Thoracic aorta (tissue), 2 donors: Measurements from ENCODE around the gene RBM33. TPM values are rescaled to one million over a fixed set of nuclear protein-coding genes. Genes with fewer than 3 reads are reported as not detected.
A peak's percentile ranks its signal among the peaks of the same experiment; 100 is the strongest.

ENCODE experiments used
- ATAC-seq: fragments of 150-250 bp; one replicate; pipeline ENCODE4 v1.8.0; 2017; ENCODE audit warnings: low read depth; ENCODE audit not compliant: insufficient number of reproducible peaks, low FRiP score
- DNase-seq: peaks from one replicate; pipeline ENCODE4 v3.0.0-alpha.2; 2020; ENCODE audit warnings: low spot score
- H3K27ac ChIP-seq, 2 donors: fragments of 200-600 bp; sonication (generic); 1 replicate in 1 of 2; 2 replicates in 1 of 2; pipeline ENCODE4 v1.5.1; 2016; ENCODE audit warnings: mild to moderate bottlenecking in 2 of 2, moderate library complexity in 2 of 2
- H3K27me3 ChIP-seq: fragments of 200-600 bp; sonication (generic); replicated peaks from 2 replicates; pipeline ENCODE4 v1.6.0; 2016; ENCODE audit warnings: mild to moderate bottlenecking; ENCODE audit not compliant: insufficient read depth
- H3K36me3 ChIP-seq: fragments of 200-600 bp; sonication (generic); one replicate; pipeline ENCODE4 v1.5.1; 2016
- H3K4me1 ChIP-seq, 2 donors: fragments of 200-600 bp; sonication (generic); 1 replicate in 1 of 2; 2 replicates in 1 of 2; pipeline versions ENCODE4 v1.5.1 to v1.6.0; 2016; ENCODE audit warnings: low read depth in 2 of 2, mild to moderate bottlenecking in 1 of 2; ENCODE audit not compliant: control insufficient read depth in 1 of 2
- H3K4me3 ChIP-seq: fragments of 200-600 bp; sonication (generic); 2 replicates; pipeline ENCODE4 v1.5.1; 2016; ENCODE audit warnings: mild to moderate bottlenecking
- H3K9me3 ChIP-seq: fragments of 200-600 bp; sonication (generic); 2 replicates; pipeline ENCODE4 v1.5.1; 2016
- CTCF ChIP-seq: fragments of 200-600 bp; sonication (generic); IDR thresholded peaks from one replicate; pipeline ENCODE4 v1.5.1; 2019; ENCODE audit warnings: antibody characterized with exemption
- total RNA-seq, 2 donors: library from RNA; depleted of rRNA; stranded (reverse); fragments of >200 nt; gene quantifications; one replicate each; pipeline versions ENCODE4 v1.1.0 to v1.2.3, GENCODE V29; 2016

Gene RBM33
- total RNA-seq, 2 donors from 2014 or later: 64.6 to 80.3 TPM

DNA sequence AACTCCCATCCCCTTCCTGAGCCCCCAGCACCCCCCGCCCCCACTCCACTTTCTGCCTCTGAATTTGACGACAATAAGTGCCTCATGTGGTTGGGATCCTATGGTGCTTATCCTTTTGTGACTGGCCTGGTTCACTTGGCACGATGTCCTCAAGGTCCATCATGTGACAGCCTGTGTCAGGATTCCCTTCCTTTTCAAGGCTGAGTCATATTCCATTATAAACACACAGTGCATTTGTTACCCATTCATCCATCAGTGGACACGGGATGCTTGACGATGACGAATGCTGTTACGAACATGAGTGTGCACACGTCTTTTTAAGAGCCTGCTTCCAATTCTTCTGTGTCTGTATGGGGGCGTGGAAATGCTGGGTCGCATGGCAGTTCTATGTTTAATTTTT is 141.1 kb downstream of the RBM33 start:
- H3K27me3 ChIP-seq: no peaks in the 10 kb centered on the region
- ATAC-seq (no peak), DNase-seq (no peak)
- no peak for TF ChIP-seq CTCF
- H3K27ac ChIP-seq: no peak overlapping the region
- no peaks in the 10 kb centered on the region for H3K9me3 ChIP-seq
- H3K4me1 ChIP-seq: peaks cover 7 to 8% of the 10 kb centered on the region in 2 donors
- H3K4me3 ChIP-seq: no peak overlapping the region
- H3K36me3 ChIP-seq: peaks cover 9% of the 10 kb centered on the region

- no peak for DNase-seq
- Histone ChIP-seq H3K4me3 (no peak overlapping the region), H3K27me3 (no peaks in the 10 kb centered on the region), H3K36me3 (peaks cover 4% of the 10 kb centered on the region), H3K9me3 (no peaks in the 10 kb centered on the region), H3K4me1 (peaks cover 7 to 8% of the 10 kb centered on the region in 2 donors), H3K27ac (no peak overlapping the region)
- TF ChIP-seq CTCF: no peak
- ATAC-seq: no peak
Observed at GRCh38 chr7:155786491-155786890, 142.0 kb downstream of the RBM33 start.

DNA sequence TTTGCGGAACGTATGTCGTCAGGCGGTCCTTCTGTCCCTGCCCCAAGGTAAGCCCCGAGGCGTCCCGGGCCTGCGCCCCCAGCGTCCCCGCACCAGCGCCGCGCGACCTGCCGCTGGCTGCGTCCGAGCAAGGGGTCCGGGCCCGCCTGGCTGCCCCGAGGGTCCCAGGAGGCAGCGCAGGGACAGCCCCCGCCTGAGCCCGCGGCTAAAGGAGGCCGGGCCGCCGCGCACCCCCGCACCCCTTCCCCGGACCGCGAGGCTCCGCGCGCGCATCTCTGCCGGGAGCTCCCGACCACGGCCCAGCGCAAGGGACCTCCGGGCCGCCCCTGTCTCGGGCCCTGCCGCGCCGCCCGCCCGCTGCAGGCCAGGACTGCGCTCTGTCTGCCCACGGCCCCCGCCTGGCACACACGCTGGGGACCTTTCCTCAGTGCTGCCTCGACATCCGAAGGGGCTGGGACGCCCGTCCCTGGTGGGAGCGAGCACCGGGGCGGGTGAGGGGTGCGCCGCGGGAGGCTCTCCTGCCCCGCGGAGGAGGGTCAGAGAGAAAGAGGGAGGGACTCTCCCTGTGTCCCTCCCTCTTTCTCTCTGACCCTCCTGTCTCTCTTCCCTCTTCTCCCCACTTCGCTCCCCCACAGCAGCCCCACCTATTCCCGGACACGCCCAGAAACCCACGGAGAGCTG is 142.8 kb downstream of the RBM33 start:
- Histone ChIP-seq H3K36me3 (peaks cover 4% of the 10 kb centered on the region), H3K27ac (no peak overlapping the region)
- no peak for DNase-seq

GRCh38 chr7:155788616-155789000 is 144.1 kb downstream of the RBM33 start:
- ATAC-seq (no peak), DNase-seq (no peak)

More for the DNA sequence above, 142.8 kb downstream of the RBM33 start:
- Histone ChIP-seq H3K9me3 (no peaks in the 10 kb centered on the region), H3K27me3 (no peaks in the 10 kb centered on the region), H3K4me1 (peaks cover 7 to 8% of the 10 kb centered on the region in 2 donors), H3K4me3 (peak overlapping the region; percentile 32)
- no peak for TF ChIP-seq CTCF
- no peak for ATAC-seq

More at GRCh38 chr7:155788616-155789000, 144.1 kb downstream of the RBM33 start:
- H3K36me3 ChIP-seq: peaks cover 4% of the 10 kb centered on the region
- no peaks in the 10 kb centered on the region for H3K9me3 ChIP-seq
- peaks cover 7 to 8% of the 10 kb centered on the region in 2 donors for H3K4me1 ChIP-seq
- no peak for TF ChIP-seq CTCF
- no peak overlapping the region for H3K27ac ChIP-seq
- H3K4me3 ChIP-seq: no peak overlapping the region
- no peaks in the 10 kb centered on the region for H3K27me3 ChIP-seq
